ENCODE results near the gene FOS.
A peak's percentile ranks its signal among the peaks of the same experiment; 100 is the strongest.

FOS gene

GRCh38 chr14:75249251-75249957 is 29.2 kb upstream of the FOS start:
- Histone ChIP-seq H3K4me3 (no peak overlapping the region), H3K27ac (peak overlapping the region in 3 of 21 experiments; percentile 8 to 31 (median 24))

GRCh38 chr14:75249958-75250336 is 28.7 kb upstream of the FOS start:
- H3K27ac ChIP-seq, result peak overlapping the region in 2 of 21 experiments; percentile 24 to 31
- no peak overlapping the region for H3K4me3 ChIP-seq

DNA sequence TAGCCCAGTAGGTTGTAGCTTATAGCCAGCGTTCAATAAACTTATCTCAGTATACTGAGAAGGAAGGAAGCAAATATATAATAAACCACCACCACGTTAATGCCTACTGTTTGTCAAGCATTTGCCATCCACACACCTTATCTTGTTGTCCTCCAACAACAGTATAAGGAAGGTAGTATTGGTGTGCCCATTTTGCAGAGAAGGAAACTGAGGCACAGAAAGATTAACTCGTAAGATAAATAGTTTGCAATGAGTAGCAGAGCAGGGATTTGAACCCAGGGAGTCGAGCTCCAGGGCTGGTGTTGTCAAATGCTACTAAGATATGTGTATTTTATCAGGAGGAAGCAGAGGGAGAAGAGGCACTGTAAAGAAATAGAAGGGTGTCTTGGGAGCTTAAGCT is 27.8 kb upstream of the FOS start:
- no peak overlapping the region for H3K4me3 ChIP-seq
- no peak overlapping the region for H3K27ac ChIP-seq

DNA sequence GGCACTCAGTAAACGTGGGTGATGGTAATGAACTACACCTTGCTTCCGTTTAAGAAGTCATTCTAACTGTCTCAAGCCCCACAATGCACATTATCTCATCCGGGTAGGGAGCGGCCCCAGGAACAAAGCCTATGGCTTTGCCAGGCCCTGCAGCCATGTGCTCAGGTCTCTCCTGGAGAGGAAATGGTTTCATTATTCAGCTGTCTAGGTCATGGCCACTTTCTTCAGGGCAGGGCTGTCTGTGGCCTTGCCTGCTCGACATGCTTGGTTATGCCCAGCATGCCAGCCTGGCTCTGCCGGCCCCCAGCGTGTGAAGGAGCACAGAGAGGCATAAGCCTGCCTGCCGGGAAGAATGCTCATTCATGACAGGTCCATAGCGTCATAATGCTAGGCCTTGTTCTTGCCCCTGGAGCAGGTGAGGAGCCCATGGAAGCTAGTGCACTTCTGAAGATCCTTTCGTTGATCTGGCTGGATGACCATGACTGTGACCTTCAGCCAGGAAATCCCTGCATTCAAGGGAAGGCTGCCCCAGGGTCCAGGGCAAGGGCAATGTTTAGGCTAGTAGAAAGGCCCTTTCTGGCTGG is 26.3 kb upstream of the FOS start:
- no peak overlapping the region for H3K4me3 ChIP-seq
- H3K27ac ChIP-seq, result peak overlapping the region in 10 of 21 experiments; percentile 18 to 76 (median 56)

DNA sequence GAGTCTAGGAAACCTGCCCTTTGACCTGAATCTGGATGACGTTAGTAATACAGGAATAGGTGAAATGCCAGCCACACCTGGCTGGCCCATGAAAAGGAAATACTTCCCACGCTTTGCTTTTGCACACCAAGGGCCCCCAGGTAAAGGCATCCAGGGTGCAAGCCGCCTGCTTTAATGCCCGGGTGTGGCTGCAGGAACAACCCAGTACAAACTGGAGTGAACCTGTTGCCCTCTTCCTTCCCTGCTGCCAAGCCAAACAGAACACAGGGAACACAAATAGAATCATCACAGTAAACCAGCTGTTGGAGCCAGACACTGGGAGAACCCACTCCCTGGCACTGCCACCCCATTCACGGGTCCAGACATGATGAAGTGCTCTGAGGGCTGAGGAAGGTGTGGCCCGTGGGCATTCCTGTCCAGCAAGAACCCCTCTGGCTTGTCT is 24.2 kb upstream of the FOS start:
- Histone ChIP-seq H3K27ac (peak overlapping the region in 17 of 21 experiments; percentile 22 to 98 (median 68)), H3K4me3 (no peak overlapping the region)

DNA sequence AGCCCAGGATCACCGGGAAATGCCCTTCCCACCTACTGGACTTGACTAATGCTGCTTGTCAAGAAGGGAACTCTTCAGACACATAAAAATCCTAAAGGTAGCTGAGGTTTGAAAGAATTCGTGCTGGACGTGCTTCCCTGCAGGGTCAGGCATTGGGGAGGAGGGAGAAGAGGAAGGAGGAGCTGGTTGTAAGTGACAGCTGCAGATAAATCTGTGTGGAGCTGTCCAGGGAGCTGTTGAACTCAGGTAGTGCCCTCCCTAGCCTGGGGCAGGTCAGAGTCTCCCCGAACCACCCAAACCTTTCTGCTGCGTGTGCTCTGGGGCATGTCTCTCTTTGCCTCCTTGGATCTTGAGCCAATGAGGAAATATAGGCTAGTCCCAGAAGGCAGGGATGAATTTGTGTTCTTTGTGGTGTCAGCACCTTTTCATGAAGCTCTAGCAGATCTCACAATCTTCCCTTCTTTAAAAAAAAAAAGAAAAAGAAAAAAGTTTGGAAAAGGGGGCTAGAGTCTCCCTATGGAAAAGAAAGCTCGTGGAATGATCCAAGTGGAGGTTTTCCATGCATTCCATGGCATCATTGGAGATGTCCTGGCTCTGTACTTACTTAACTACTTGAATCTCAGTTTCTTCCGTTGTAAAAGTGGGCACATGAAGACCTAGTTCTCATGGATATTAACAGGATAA is 23.6 kb upstream of the FOS start:
- peak overlapping the region in 17 of 21 experiments; percentile 22 to 98 (median 68) for H3K27ac ChIP-seq

DNA sequence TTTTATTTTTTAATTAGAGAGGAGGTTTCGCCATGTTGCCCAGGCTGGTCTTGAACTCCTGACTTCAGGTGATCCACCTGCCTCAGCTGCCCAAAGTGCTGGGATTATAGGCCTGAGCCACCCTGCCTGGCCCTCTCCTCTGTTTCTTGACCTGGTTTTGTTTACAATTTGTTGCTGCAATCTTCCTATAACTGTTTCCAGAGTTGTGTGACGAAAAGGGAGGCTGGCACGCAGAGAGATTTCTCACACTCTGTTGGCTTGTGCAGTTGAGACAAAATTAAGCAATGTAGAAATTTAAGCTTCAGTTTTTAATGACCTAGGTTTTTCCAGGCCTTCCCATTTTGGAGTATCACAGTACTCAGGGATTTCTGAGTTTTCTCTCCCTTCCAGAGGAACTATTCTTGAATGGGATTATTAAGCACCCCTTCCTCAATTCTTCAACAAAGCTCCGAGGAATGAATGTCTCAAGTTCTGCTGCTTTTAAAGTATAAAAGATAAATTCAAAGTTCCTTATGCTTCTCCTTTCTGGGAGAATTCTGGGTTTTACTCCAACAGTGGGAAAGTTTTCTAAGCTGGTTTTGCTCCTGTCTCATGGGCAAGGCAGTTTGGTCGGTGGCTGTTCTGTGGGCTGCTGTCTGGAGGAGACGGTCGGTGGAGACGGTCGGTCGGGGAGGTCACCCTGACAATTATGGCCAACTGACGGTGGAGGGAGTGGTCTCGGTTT is 20.4 kb upstream of the FOS start:
- H3K27ac ChIP-seq, result peak overlapping the region; percentile 57 to 99 (median 94)

More for the DNA sequence above, 23.6 kb upstream of the FOS start:
- no peak overlapping the region for H3K4me3 ChIP-seq

GRCh38 chr14:75258803-75259509 is 19.7 kb upstream of the FOS start:
- Histone ChIP-seq H3K27ac (peak overlapping the region; percentile 80 to 99 (median 94)), H3K4me3 (peak overlapping the region; percentile 20 to 32 (median 26))

More for the DNA sequence above, 20.4 kb upstream of the FOS start:
- H3K4me3 ChIP-seq, result peak overlapping the region in 6 of 7 experiments; percentile 11 to 23 (median 21)

DNA sequence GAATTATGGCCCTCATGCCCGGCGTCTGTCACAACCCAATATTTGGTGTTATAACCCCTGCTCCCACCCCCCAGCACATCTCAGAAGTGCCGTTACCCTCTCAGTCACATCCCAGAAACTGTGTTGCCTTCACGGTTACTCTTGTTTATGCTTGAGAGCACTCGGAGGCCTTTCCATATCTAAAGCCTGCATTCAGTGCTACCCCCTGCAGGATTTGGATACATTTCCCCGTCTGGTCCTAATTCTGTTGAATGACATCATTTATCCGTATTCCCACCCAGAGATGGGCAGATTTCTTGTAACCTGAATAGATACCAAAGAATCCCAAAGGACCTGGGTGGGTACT is 19.1 kb upstream of the FOS start:
- peak overlapping the region; percentile 80 to 99 (median 94) for H3K27ac ChIP-seq
- peak overlapping the region; percentile 20 to 32 (median 26) for H3K4me3 ChIP-seq

GRCh38 chr14:75260025-75260763 is 18.4 kb upstream of the FOS start:
- Histone ChIP-seq H3K4me3 (no peak overlapping the region), H3K27ac (peak overlapping the region in 20 of 21 experiments; percentile 80 to 99 (median 94))

- no peak overlapping the region for H3K4me3 ChIP-seq
These were observed 16.8 kb upstream of the FOS start for GRCh38 chr14:75261820-75262219.

GRCh38 chr14:75262641-75263040 is 16.0 kb upstream of the FOS start:
- Histone ChIP-seq H3K4me3 (no peak overlapping the region), H3K27ac (no peak overlapping the region)

More at GRCh38 chr14:75261820-75262219, 16.8 kb upstream of the FOS start:
- no peak overlapping the region for H3K27ac ChIP-seq

GRCh38 chr14:75264036-75264435 is 14.6 kb upstream of the FOS start:
- H3K4me3 ChIP-seq, result no peak overlapping the region
- peak overlapping the region in 14 of 21 experiments; percentile 1 to 71 (median 52) for H3K27ac ChIP-seq

- H3K4me3 ChIP-seq, result no peak overlapping the region
- H3K27ac ChIP-seq, result peak overlapping the region in 13 of 21 experiments; percentile 9 to 78 (median 62)
These were observed 11.4 kb upstream of the FOS start for GRCh38 chr14:75267141-75267721.

- Histone ChIP-seq H3K27ac (peak overlapping the region in 8 of 21 experiments; percentile 5 to 71 (median 34)), H3K4me3 (no peak overlapping the region)
These were observed 9.7 kb upstream of the FOS start for GRCh38 chr14:75268633-75269550.

DNA sequence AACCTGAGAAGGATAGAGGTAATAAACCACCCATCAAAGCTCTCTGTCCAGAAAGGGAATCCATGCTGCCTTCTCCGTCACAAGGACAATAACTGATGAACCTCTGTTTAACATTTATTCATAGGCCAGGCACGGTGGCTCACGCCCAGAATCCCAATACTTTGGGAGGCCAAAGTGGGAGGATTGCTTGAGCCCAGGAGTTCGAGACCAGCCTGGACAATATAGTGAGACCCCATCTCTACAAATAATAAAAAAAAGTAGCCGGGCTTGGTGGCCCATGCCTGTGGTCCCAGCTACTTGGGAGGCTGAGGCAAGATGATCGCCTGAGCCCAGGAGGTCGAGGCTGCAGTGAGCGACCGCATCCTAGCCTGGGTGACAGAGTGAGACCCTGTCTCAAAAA is 7.1 kb upstream of the FOS start:
- no peak overlapping the region for H3K27ac ChIP-seq
- H3K4me3 ChIP-seq, result no peak overlapping the region

Data from skin epidermis (tissue), 12 donors.